GM12874 (cell line): ENCODE measurements around the gene ZFAND3.

ENCODE experiments used
- TF ChIP-seq, protein P1 (sequence below): IDR thresholded peaks from 2 replicates; pipeline ENCODE4 v1.5.1; 2011; ENCODE audit warnings: low read depth, mild to moderate bottlenecking, control low read depth, low read length, moderate library complexity; ENCODE audit not compliant: insufficient read depth

ZFAND3 gene

DNA sequence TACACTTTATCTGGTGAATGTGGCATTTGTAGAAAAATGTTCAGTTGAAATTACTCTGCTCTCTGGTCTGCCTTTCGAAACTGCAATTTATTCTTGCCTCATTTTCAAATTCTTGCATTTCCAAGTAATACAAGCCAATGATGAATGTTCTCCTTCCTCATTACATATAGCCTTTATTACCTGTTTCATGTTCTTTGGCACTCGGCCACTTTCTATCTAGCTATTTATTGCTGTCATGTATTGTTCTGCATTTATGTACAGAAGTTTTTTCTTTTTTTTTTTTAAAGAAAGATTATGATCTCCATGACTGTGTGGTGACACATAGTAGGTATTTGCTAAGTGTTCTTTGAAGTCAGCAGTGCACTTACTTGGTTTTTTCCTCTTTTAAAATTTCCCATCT is 261.4 kb downstream of the ZFAND3 start:
- TF ChIP-seq, protein P1, sequence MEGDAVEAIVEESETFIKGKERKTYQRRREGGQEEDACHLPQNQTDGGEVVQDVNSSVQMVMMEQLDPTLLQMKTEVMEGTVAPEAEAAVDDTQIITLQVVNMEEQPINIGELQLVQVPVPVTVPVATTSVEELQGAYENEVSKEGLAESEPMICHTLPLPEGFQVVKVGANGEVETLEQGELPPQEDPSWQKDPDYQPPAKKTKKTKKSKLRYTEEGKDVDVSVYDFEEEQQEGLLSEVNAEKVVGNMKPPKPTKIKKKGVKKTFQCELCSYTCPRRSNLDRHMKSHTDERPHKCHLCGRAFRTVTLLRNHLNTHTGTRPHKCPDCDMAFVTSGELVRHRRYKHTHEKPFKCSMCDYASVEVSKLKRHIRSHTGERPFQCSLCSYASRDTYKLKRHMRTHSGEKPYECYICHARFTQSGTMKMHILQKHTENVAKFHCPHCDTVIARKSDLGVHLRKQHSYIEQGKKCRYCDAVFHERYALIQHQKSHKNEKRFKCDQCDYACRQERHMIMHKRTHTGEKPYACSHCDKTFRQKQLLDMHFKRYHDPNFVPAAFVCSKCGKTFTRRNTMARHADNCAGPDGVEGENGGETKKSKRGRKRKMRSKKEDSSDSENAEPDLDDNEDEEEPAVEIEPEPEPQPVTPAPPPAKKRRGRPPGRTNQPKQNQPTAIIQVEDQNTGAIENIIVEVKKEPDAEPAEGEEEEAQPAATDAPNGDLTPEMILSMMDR: no peak

DNA sequence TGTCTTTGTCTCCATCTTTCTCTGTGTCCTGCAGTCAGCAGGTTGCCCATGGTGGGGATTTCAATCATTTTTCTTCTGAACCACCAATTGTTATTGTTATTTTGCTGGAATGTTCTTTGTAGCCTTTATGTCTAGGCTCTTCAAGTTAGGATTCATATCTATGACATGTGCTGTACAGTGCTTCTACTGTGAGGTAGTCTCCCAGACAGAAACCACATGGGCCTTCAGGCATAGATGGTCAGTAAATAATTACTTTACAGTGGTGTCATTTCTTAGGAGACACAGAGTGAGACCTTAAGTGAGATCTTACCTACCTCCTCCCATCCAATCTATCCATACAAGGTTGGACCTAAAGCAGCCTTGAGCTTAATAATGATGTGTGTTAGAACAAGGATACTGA is 265.5 kb downstream of the ZFAND3 start:
- TF ChIP-seq, protein P1: no peak

DNA sequence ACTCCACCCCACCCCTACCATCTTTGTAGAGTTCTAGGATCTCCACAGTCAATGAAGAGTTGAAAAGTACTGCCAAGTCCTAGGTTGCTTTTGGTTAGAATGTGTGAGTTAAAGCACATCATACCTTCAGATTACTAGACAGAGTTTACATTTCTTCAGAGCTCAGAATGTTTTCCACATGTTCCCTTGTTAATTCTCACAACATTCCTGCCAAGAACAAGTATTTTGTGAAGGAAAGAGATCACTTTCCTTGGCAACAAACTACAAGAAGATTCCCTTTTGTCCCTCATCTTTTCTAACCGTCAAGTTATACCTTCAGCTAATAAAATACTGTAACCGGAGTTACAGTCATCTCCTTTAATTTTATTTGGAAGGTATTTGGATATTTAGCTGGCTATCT is 266.8 kb downstream of the ZFAND3 start:
- TF ChIP-seq, protein P1: no peak

DNA sequence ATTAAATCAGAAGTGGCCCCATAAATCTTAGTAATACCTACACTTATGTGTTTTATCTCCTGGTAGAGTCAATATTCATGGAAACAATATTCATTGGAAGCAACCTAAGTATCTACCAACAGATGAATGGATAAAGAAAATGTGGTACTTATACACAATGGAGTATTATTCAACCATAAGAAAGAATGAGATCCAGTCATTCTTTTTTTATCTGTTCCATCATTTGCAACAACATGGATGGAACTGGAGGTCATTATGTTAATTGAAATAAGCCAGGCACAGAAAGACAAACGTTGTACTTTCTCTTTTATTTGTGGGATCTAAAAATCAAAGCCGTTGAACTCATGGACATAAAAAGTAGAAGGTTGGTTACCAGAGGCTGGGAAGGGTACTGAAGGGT is 268.5 kb downstream of the ZFAND3 start:
- TF ChIP-seq, protein P1: no peak

DNA sequence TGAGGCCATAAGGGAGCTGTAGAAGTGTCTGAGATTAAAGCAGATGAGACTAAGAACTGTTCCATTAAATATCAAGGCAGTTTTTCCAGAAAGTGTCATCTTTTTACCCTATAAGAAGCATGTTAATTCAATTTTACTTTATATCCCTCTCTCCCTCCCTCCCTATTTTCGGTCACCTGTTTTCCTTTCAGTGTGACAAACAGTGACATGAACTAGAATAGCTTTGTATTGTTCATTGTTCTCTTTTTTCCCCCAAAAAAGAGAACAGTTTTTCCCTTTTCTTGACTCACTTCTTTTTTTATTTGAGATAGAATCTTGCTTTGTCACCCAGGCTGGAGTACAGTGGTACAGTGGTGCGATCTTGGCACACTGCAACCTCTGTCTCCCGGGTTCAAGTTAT is 269.3 kb downstream of the ZFAND3 start:
- TF ChIP-seq, protein P1: no peak

DNA sequence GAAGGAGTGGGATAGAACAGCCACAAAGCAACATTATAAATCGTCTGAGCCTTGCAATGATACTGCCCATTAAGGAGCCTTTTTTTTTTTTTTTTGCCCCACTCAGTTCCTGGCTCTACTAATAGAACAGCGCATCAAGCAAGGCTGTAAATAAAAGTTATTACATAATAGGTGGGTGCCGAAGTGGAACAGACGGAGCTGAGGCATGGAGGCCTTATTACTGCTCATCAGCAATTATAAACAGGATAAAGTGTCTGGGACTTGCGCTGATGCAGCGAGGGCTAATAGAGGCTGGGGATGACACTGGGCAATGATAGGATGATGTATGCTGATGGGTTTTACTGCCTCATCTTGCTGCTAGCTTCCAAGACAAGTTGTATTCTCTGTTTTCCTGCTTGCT is 272.1 kb downstream of the ZFAND3 start:
- TF ChIP-seq, protein P1: no peak

DNA sequence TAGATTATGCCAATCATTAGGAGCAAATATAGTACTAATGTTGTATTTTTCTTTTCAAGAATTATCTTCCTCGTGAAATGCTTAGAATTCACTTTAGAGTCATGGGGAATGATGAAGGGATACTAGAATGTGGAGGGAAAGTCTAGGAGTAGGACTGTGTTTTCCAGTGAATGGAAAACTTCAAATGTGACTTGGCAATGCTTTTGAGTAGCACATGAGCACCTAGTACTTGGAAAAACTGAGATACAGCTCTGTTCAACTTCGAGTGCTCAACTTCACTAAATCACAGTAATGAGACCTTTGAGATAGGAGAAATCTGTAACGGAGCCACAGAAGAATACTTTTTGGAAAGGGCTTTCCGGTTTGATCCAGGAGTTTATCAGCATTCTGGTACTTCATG is 272.9 kb downstream of the ZFAND3 start:
- TF ChIP-seq, protein P1: no peak

DNA sequence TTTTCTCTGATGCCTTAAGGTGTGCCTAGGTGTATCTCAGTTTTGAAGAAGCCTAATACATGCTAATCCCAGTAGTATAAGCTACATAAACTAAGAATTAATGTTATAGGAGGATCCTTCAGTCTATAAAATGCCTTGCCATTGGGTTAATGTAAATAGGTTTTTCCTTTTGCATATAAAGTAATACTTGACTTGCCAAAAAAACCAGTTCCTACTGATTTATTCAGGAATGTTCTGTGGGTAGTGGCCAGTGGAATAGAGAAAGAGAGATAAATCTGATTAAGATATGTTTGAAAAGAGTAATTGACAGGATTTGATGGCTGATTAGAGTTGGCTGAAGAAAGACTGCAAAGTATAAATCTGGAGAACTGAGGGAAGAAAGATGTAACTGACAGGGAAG is 273.4 kb downstream of the ZFAND3 start:
- TF ChIP-seq, protein P1: no peak
